SK-N-SH (cell line): ENCODE measurements around the gene SNRK. TPM values are rescaled to one million over a fixed set of nuclear protein-coding genes. Genes with fewer than 3 reads are reported as not detected.

Source experiments
- CTCF ChIA-PET: fragments of 300-600, 350-600 bp; formaldehyde crosslinking; extraction: SDS; loops from one replicate; lab custom pipeline; 2021; lab: Yijun Ruan, JAX
- POLR2A ChIA-PET: fragments of 350-600 bp; sonication (Branson Sonifier 250); formaldehyde crosslinking; extraction: SDS; loops from one replicate; lab custom pipeline; 2020; ENCODE audit warnings: antibody characterized with exemption, inconsistent platforms; lab: Yijun Ruan, JAX
- DNase-seq: peaks from one replicate; pipeline ENCODE4 v3.0.0; 2012
- H2AFZ ChIP-seq: fragments of 200-600 bp; sonication (generic); 2 replicates; pipeline ENCODE4 v1.8.1; 2016; ENCODE audit warnings: antibody characterized with exemption, mild to moderate bottlenecking, low read depth
- H3F3A ChIP-seq: fragments of 200-600 bp; sonication (generic); replicated peaks from 2 replicates; pipeline ENCODE3; 2016; ENCODE audit warnings: antibody characterized with exemption, mild to moderate bottlenecking; ENCODE audit not compliant: insufficient read depth
- H3K27ac ChIP-seq, 2 experiments: fragments of 200-500 bp in 1 of 2; fragments of 200-600 bp in 1 of 2; sonication (Bioruptor generic) in 1 of 2; sonication (generic), shearing (Covaris generic) in 1 of 2; 2 replicates each; pipeline versions ENCODE4 v1.5.1 to v1.6.1; 2014 to 2016; ENCODE audit warnings: low read depth in 2 of 2, inconsistent platforms in 1 of 2, low read length in 1 of 2, mild to moderate bottlenecking in 1 of 2, mixed read lengths in 1 of 2
- H3K27me3 ChIP-seq: fragments of 200-600 bp; sonication (generic), shearing (Covaris generic); 2 replicates; pipeline ENCODE4 v1.6.1; 2016; ENCODE audit warnings: mixed run types; ENCODE audit not compliant: insufficient read depth
- H3K36me3 ChIP-seq, 2 experiments: fragments of 200-500 bp in 1 of 2; fragments of 200-600 bp in 1 of 2; sonication (Bioruptor generic) in 1 of 2; sonication (generic) in 1 of 2; replicated peaks in 1 of 2; 2 replicates each; pipeline versions ENCODE3 to v1.5.1; 2014 to 2016; ENCODE audit warnings: low read length in 1 of 2, mild to moderate bottlenecking in 1 of 2; ENCODE audit not compliant: insufficient read depth in 2 of 2, control insufficient read depth in 1 of 2
- H3K4me1 ChIP-seq, 2 experiments: fragments of 200-500 bp in 1 of 2; fragments of 200-600 bp in 1 of 2; sonication (Bioruptor generic) in 1 of 2; sonication (generic), shearing (Covaris generic) in 1 of 2; 2 replicates each; pipeline versions ENCODE4 v1.5.1 to v1.6.1; 2014 to 2016; ENCODE audit warnings: low read depth in 1 of 2, low read length in 1 of 2, mixed run types in 1 of 2; ENCODE audit not compliant: insufficient read depth in 2 of 2, control insufficient read depth in 1 of 2
- H3K4me2 ChIP-seq: fragments of 200-600 bp; sonication (generic), shearing (Covaris generic); 2 replicates; pipeline ENCODE4 v1.6.1; 2017; ENCODE audit warnings: mixed run types
- H3K4me3 ChIP-seq, 2 experiments: fragments of 200-500 bp in 1 of 2; fragments of 200-600 bp in 1 of 2; sonication (Bioruptor generic) in 1 of 2; sonication (generic), shearing (Covaris generic) in 1 of 2; 2 replicates each; pipeline versions ENCODE4 v1.5.1 to v1.8.1; 2014 to 2016; ENCODE audit warnings: low read depth in 2 of 2, inconsistent platforms in 1 of 2, low read length in 1 of 2, mild to moderate bottlenecking in 1 of 2, mixed read lengths in 1 of 2, moderate library complexity in 1 of 2
- H3K79me2 ChIP-seq: fragments of 200-600 bp; sonication (generic); 2 replicates; pipeline ENCODE4 v1.8.1; 2017; ENCODE audit warnings: mild to moderate bottlenecking; ENCODE audit not compliant: insufficient read depth
- H3K9ac ChIP-seq: fragments of 200-600 bp; sonication (generic); 2 replicates; pipeline ENCODE4 v1.6.1; 2017; ENCODE audit warnings: mixed run types
- H3K9me2 ChIP-seq: fragments of 200-600 bp; sonication (generic); 2 replicates; pipeline ENCODE4 v1.6.1; 2017; ENCODE audit warnings: mixed run types
- H3K9me3 ChIP-seq: fragments of 200-600 bp; sonication (generic); 2 replicates; pipeline ENCODE4 v1.6.1; 2017; ENCODE audit warnings: mixed run types, mild to moderate bottlenecking, moderate library complexity
- H4K20me1 ChIP-seq: fragments of 200-600 bp; sonication (generic); 2 replicates; pipeline ENCODE4 v1.6.1; 2017; ENCODE audit warnings: mild to moderate bottlenecking, mixed run types; ENCODE audit not compliant: insufficient read depth
- CHD2 ChIP-seq: fragments of 150-350 bp; IDR thresholded peaks from 2 replicates; pipeline ENCODE4 v1.6.1; 2018; ENCODE audit warnings: low read length; ENCODE audit not compliant: partially characterized antibody
- ELF1 ChIP-seq: IDR thresholded peaks from 2 replicates; pipeline ENCODE4 v1.4.0; 2012
- EP300 ChIP-seq, 2 experiments: IDR thresholded peaks; 2 replicates each; pipeline versions ENCODE4 v1.4.0 to v1.6.1; 2012; ENCODE audit warnings: borderline replicate concordance in 1 of 2, low read depth in 1 of 2, low read length in 1 of 2
- EZH2phosphoT487 ChIP-seq: fragments of 200-600 bp; sonication (generic); IDR thresholded peaks from 2 replicates; pipeline ENCODE4 v1.6.1; 2017; ENCODE audit warnings: low read depth, mixed run types, mild to moderate bottlenecking, antibody characterized with exemption, moderate library complexity, borderline replicate concordance
- FOXM1 ChIP-seq: IDR thresholded peaks from 2 replicates; pipeline ENCODE4 v1.4.0; 2012; ENCODE audit warnings: low read depth, mild to moderate bottlenecking
- JUND ChIP-seq: IDR thresholded peaks from 2 replicates; pipeline ENCODE4 v1.4.0; 2012
- MAX ChIP-seq: IDR thresholded peaks from 2 replicates; pipeline ENCODE4 v1.4.0; 2012; ENCODE audit warnings: low read depth
- MEF2A ChIP-seq: IDR thresholded peaks from 2 replicates; pipeline ENCODE4 v1.4.0; 2012; ENCODE audit warnings: low read depth, borderline replicate concordance
- MXI1 ChIP-seq: IDR thresholded peaks from 2 replicates; pipeline ENCODE4 v1.6.1; 2012; ENCODE audit warnings: mild to moderate bottlenecking, low read depth, low read length, improper control_type of control experiment
- POLR2AphosphoS5 ChIP-seq: IDR thresholded peaks from 2 replicates; pipeline ENCODE4 v1.6.1; 2012; ENCODE audit warnings: low read depth, low read length
- RCOR1 ChIP-seq: fragments of 150-350 bp; IDR thresholded peaks from 2 replicates; pipeline ENCODE4 v1.6.1; 2017; ENCODE audit warnings: antibody characterized with exemption, low read length
- REST ChIP-seq: IDR thresholded peaks from 2 replicates; pipeline ENCODE4 v1.6.1; 2012; ENCODE audit warnings: mild to moderate bottlenecking, low read depth, low read length, moderate library complexity
- RFX5 ChIP-seq: IDR thresholded peaks from 2 replicates; pipeline ENCODE4 v1.6.1; 2012; ENCODE audit warnings: mild to moderate bottlenecking, improper control_type of control experiment, low read length
- TCF12 ChIP-seq: IDR thresholded peaks from 2 replicates; pipeline ENCODE4 v1.4.0; 2012
- TEAD4 ChIP-seq: IDR thresholded peaks from 2 replicates; pipeline ENCODE4 v1.4.0; 2012; ENCODE audit warnings: mild to moderate bottlenecking, borderline replicate concordance; ENCODE audit not compliant: insufficient read depth
- WGBS: methylation state at CpG from one replicate; pipeline ENCODE4 v1.1.6; 2017; ENCODE audit warnings: low lambda C conversion rate; 5-methylcytosine and 5-hydroxymethylcytosine counted together
- polyA plus RNA-seq, 3 experiments: library from polyadenylated mRNA; depleted of rRNA; stranded (reverse); fragments of >200 nt; gene quantifications; 2 replicates each; pipeline ENCODE4 v1.2.3, GENCODE V29; 2012
- TF ChIP-seq, protein P1 (sequence below): fragments of 150-350 bp; IDR thresholded peaks from 2 replicates; pipeline ENCODE4 v1.6.1; 2017; ENCODE audit warnings: antibody characterized with exemption, low read length, low read depth, borderline replicate concordance
- TF ChIP-seq, protein P2 (sequence below): IDR thresholded peaks from 2 replicates; pipeline ENCODE4 v1.4.0; 2012; ENCODE audit warnings: low read depth, borderline replicate concordance
- TF ChIP-seq, protein P3 (sequence below): fragments of 150-350 bp; IDR thresholded peaks from 2 replicates; pipeline ENCODE4 v1.6.1; 2016; ENCODE audit warnings: mild to moderate bottlenecking, low read depth, low read length

The SNRK gene
- polyA plus RNA-seq, 1 of the 3 experiments (the other 2 are of a cell fraction): 3.6 TPM

DNA sequence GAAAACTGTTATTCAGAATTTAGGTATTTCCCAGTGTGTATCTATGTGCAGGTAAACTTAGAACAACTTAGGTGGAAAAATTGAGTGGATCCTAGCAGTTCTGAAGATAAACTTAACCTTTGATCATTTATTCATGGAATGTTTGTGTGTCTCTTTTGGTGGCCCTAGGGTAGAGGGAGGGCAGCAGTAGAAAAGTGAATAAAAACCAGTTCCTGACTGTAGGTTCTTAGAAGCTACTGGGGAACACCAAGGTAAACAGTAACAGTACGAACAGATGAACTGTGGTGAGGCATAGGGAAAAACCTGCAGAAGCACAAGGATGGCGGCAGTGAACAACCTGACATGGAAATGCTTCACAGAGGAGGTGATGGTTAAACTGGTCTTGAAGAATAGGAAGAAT is 2.5 kb downstream of the SNRK start (continued):
- TF ChIP-seq RFX5 (no peak), JUND (no peak), RCOR1 (no peak), POLR2AphosphoS5 (no peak), TEAD4 (no peak)

DNA sequence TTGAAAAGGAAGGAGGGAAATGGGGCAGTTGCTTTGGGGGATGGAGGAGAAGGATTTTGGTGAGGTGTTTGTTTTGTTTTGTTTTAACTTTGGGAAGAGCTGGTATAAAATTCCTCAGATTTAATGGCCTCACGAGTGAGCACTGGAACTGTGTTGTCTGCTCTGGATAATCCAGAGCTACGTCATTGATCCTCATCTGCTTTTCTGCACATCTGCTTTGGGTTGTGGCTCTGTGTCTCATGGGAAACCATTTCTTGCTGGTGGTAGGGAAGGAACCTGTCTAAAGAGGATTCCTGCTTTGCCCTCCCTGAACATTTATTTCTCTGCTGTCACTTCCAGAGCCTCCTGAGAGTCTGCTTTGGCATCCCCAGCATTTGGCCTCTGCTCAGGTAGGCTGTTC is 3.1 kb downstream of the SNRK start:
- Histone ChIP-seq H3K27ac (no peak overlapping the region), H3K4me3 (no peak overlapping the region), H3K27me3 (no peaks in the 10 kb centered on the region; the same call in 1 of the 2 replicates), H4K20me1 (peaks cover 50% of the 10 kb centered on the region), H3F3A (no peaks in the 10 kb centered on the region), H2AFZ (no peak overlapping the region), H3K36me3 (peaks cover 0 to 10% of the 10 kb centered on the region in 2 experiments), H3K9me2 (no peaks in the 10 kb centered on the region), H3K9me3 (no peaks in the 10 kb centered on the region), H3K4me2 (peak overlapping the region; percentile 80; the same call in 1 of the 2 replicates), H3K4me1 (peaks cover 15% of the 10 kb centered on the region in 2 experiments; a peak in 3 of 4 replicates), H3K79me2 (peaks cover 74% of the 10 kb centered on the region), H3K9ac (no peak overlapping the region)
- WGBS: 100% methylated on average over 2 of the region's 2 CpGs
- CTCF ChIA-PET: interaction anchor here (0.9 kb wide), 1 partner anchor 86 kb away, joined by 4 read pairs; no protein-coding TSS in a partner anchor
- no peak for DNase-seq
- POLR2A ChIA-PET: no interaction called here
- TF ChIP-seq RCOR1: no peak
- TF ChIP-seq, protein P1, sequence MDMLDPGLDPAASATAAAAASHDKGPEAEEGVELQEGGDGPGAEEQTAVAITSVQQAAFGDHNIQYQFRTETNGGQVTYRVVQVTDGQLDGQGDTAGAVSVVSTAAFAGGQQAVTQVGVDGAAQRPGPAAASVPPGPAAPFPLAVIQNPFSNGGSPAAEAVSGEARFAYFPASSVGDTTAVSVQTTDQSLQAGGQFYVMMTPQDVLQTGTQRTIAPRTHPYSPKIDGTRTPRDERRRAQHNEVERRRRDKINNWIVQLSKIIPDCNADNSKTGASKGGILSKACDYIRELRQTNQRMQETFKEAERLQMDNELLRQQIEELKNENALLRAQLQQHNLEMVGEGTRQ: no peak
- no peak for TF ChIP-seq MAX
- no peak for TF ChIP-seq MXI1
- no peak for TF ChIP-seq EZH2phosphoT487
- TF ChIP-seq ELF1: no peak
- TF ChIP-seq, protein P2, sequence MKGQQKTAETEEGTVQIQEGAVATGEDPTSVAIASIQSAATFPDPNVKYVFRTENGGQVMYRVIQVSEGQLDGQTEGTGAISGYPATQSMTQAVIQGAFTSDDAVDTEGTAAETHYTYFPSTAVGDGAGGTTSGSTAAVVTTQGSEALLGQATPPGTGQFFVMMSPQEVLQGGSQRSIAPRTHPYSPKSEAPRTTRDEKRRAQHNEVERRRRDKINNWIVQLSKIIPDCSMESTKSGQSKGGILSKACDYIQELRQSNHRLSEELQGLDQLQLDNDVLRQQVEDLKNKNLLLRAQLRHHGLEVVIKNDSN: no peak
- no peak for TF ChIP-seq REST
- no peak for TF ChIP-seq TCF12
- no peak for TF ChIP-seq FOXM1
- no peak for TF ChIP-seq JUND
- no peak for TF ChIP-seq EP300 (IDR thresholded peaks at IDR 0.05; ENCODE audit: borderline replicate concordance in 1 of 2, low read depth in 1 of 2, low read length in 1 of 2)
- TF ChIP-seq CHD2: no peak
- TF ChIP-seq POLR2AphosphoS5: no peak
- no peak for TF ChIP-seq MEF2A
- TF ChIP-seq, protein P3, sequence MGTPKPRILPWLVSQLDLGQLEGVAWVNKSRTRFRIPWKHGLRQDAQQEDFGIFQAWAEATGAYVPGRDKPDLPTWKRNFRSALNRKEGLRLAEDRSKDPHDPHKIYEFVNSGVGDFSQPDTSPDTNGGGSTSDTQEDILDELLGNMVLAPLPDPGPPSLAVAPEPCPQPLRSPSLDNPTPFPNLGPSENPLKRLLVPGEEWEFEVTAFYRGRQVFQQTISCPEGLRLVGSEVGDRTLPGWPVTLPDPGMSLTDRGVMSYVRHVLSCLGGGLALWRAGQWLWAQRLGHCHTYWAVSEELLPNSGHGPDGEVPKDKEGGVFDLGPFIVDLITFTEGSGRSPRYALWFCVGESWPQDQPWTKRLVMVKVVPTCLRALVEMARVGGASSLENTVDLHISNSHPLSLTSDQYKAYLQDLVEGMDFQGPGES: no peak
